B cell (primary cell): ENCODE measurements around the gene BAHCC1. TPM values are rescaled to one million over a fixed set of nuclear protein-coding genes. Genes with fewer than 3 reads are reported as not detected.
A peak's percentile ranks its signal among the peaks of the same experiment; 100 is the strongest.

Experiments
- ATAC-seq: fragments of 200-7000 bp; cut with Tn5 transposase; one replicate; pipeline ENCODE4 v1.10.0; 2021; ENCODE audit warnings: low read depth, mild to moderate bottlenecking, moderate number of reproducible peaks, moderate library complexity
- CTCF ChIA-PET: fragments of 350-600 bp; sonication (Branson Sonifier 250); formaldehyde crosslinking; loops from one replicate; lab custom pipeline; 2021; ENCODE audit warnings: antibody characterized with exemption, inconsistent platforms; lab: Charles Lee
- POLR2A ChIA-PET: fragments of 350-600 bp; sonication (Branson Sonifier 250); formaldehyde crosslinking; loops from one replicate; lab custom pipeline; 2021; ENCODE audit warnings: antibody characterized with exemption; lab: Charles Lee
- DNase-seq: peaks from one replicate; pipeline ENCODE4 v3.0.0; 2013
- H2AFZ ChIP-seq: 2 replicates; pipeline ENCODE4 v1.6.1; 2012; ENCODE audit warnings: mild to moderate bottlenecking, low read depth, low read length; ENCODE audit not compliant: insufficient read depth, poor library complexity, severe bottlenecking
- H3K27ac ChIP-seq, 2 donors: 1 replicate in 1 of 2; 2 replicates in 1 of 2; pipeline ENCODE4 v1.5.1; 2012 to 2013; ENCODE audit warnings: low read length in 2 of 2, mild to moderate bottlenecking in 2 of 2, moderate library complexity in 1 of 2
- H3K27me3 ChIP-seq, 4 experiments: fragments of 200-600 bp in 1 of 4; sonication (generic) in 1 of 4; replicated peaks in 1 of 4; 1 replicate in 2 of 4; 2 replicates in 2 of 4; pipeline versions ENCODE4 v1.6.1 to v1.7.0; 2013 to 2016; ENCODE audit warnings: low read length in 3 of 4, mild to moderate bottlenecking in 2 of 4, mixed read lengths in 1 of 4, moderate library complexity in 1 of 4; ENCODE audit not compliant: insufficient read depth in 4 of 4, control insufficient read depth in 3 of 4; ENCODE audit errors: control extremely low read depth in 1 of 4
- H3K36me3 ChIP-seq, 2 experiments: replicated peaks in 1 of 2; 1 replicate in 1 of 2; 2 replicates in 1 of 2; pipeline versions ENCODE4 v1.6.1 to v1.7.1; 2013; ENCODE audit warnings: low read length in 1 of 2; ENCODE audit not compliant: insufficient read depth in 2 of 2, control insufficient read depth in 1 of 2; ENCODE audit errors: control extremely low read depth in 1 of 2, extremely low read depth in 1 of 2
- H3K4me1 ChIP-seq, 2 donors: fragments of 200-600 bp in 1 of 2; sonication (generic) in 1 of 2; 1 replicate in 1 of 2; 2 replicates in 1 of 2; pipeline versions ENCODE4 v1.5.1 to v1.6.1; 2013 to 2017; ENCODE audit warnings: low read length in 2 of 2; ENCODE audit not compliant: control insufficient read depth in 2 of 2, insufficient read depth in 2 of 2
- H3K4me2 ChIP-seq: replicated peaks from 2 replicates; pipeline ENCODE3; 2012; ENCODE audit warnings: mild to moderate bottlenecking, low read depth, low read length; ENCODE audit not compliant: poor library complexity, severe bottlenecking
- H3K4me3 ChIP-seq, 5 experiments: fragments of 200-600 bp in 1 of 5; sonication (generic) in 1 of 5; 1 replicate in 3 of 5; 2 replicates in 2 of 5; pipeline versions ENCODE4 v1.5.1 to v1.7.0; 2011 to 2016; ENCODE audit warnings: low read length in 4 of 5, mild to moderate bottlenecking in 4 of 5, low read depth in 2 of 5, control low read depth in 1 of 5, moderate library complexity in 1 of 5; ENCODE audit not compliant: insufficient read depth in 1 of 5; ENCODE audit errors: control extremely low read depth in 1 of 5, extremely low read depth in 1 of 5
- H3K79me2 ChIP-seq: fragments of 200-600 bp; sonication (generic); one replicate; pipeline ENCODE4 v1.6.0; 2016; ENCODE audit warnings: low read length; ENCODE audit not compliant: control insufficient read depth, insufficient read depth
- H3K9ac ChIP-seq: fragments of 200-600 bp; sonication (generic); 2 replicates; pipeline ENCODE4 v1.6.1; 2017; ENCODE audit warnings: mild to moderate bottlenecking, low read length, moderate library complexity
- H3K9me3 ChIP-seq, 3 donors: one replicate each; pipeline versions ENCODE4 v1.6.1 to v1.7.1; 2013; ENCODE audit warnings: low read length in 2 of 3; ENCODE audit not compliant: control insufficient read depth in 2 of 3, insufficient read depth in 1 of 3; ENCODE audit errors: control extremely low read depth in 1 of 3
- H4K20me1 ChIP-seq: 2 replicates; pipeline ENCODE4 v1.6.0; 2012; ENCODE audit warnings: mild to moderate bottlenecking, low read length; ENCODE audit not compliant: insufficient read depth, control insufficient read depth, poor library complexity, severe bottlenecking
- H3K27ac Mint-ChIP-seq: one replicate; pipeline ENCODE4 v1.8.0; 2021; ENCODE audit warnings: mixed read lengths
- H3K27me3 Mint-ChIP-seq: one replicate; pipeline ENCODE4 v1.8.0; 2021; ENCODE audit warnings: mixed read lengths
- H3K4me1 Mint-ChIP-seq: one replicate; pipeline ENCODE4 v1.8.0; 2021; ENCODE audit warnings: mixed read lengths
- H3K4me3 Mint-ChIP-seq: one replicate; pipeline ENCODE4 v1.8.0; 2021; ENCODE audit warnings: mixed read lengths
- H3K9me3 Mint-ChIP-seq: one replicate; pipeline ENCODE4 v1.8.0; 2022; ENCODE audit warnings: mixed read lengths; ENCODE audit not compliant: insufficient read depth
- CTCF ChIP-seq: fragments of 200-600 bp; IDR thresholded peaks from one replicate; pipeline ENCODE4 v1.8.0; 2022; ENCODE audit warnings: antibody characterized with exemption, mild to moderate bottlenecking
- EZH2 ChIP-seq: IDR thresholded peaks from 2 replicates; pipeline ENCODE4 v1.6.1; 2012; ENCODE audit warnings: borderline replicate concordance, low read depth, mild to moderate bottlenecking, moderate library complexity, low read length; ENCODE audit not compliant: insufficient read depth, poor library complexity, severe bottlenecking
- WGBS: methylation state at CpG from one replicate; pipeline ENCODE4 v1.1.5; 2013; ENCODE audit warnings: missing lambda C conversion rate; ENCODE audit not compliant: insufficient coverage; 5-methylcytosine and 5-hydroxymethylcytosine counted together
- intact Hi-C: fragments of 100-400 bp; cut with micrococcal nuclease; formaldehyde crosslinking; loops from one replicate; pipeline ENCODE4 v1.10.0; 2022
- polyA plus RNA-seq: library from polyadenylated mRNA; depleted of rRNA; stranded (reverse); fragments of >200 nt; gene quantifications from 2 replicates; pipeline ENCODE4 v1.2.3, GENCODE V29; 2012
- total RNA-seq, 2 donors: library from RNA; stranded (reverse); fragments of 120-200 nt in 1 of 2; gene quantifications; 1 replicate in 1 of 2; 2 replicates in 1 of 2; pipeline versions ENCODE4 v1.2.3 to v1.2.4, GENCODE V29; 2013 to 2022

BAHCC1 gene
- total and polyA plus RNA-seq, 2 donors (not counting 1 experiment from before 2014, with no cell fraction given), result 0.12 to 0.48 TPM

- Histone ChIP-seq H3K4me3 (peak overlapping the region in 2 of 5 experiments; percentile 84 to 86), H3K9ac (peak overlapping the region; percentile 93), H3K4me1 (peaks cover 28 to 39% of the 10 kb centered on the region in 2 donors), H2AFZ (no peak overlapping the region), H3K4me2 (peak overlapping the region; percentile 99), H4K20me1 (peaks cover 44% of the 10 kb centered on the region), H3K9me3 (no peaks in the 10 kb centered on the region), H3K27me3 (no peaks in the 10 kb centered on the region), H3K36me3 (peaks cover 0 to 36% of the 10 kb centered on the region in 2 experiments), H3K27ac (peak overlapping the region in 1 of 2 donors; percentile 81), H3K79me2 (peaks cover 39% of the 10 kb centered on the region)
- H3K27ac Mint-ChIP-seq, result peak overlapping the region; percentile 94
- CTCF ChIA-PET, result interaction anchor here (0.7 to 3.4 kb wide), 10 partner anchors 8 to 217 kb away, joined by 3 to 17 read pairs (median 4); partner anchors contain the start of gene FAAP100
- WGBS, result 83% methylated on average over 8 of the region's 10 CpGs
- no peaks in the 10 kb centered on the region for H3K9me3 Mint-ChIP-seq
- peak overlapping the region; percentile 97 for H3K4me3 Mint-ChIP-seq
- H3K27me3 Mint-ChIP-seq, result no peaks in the 10 kb centered on the region
- TF ChIP-seq EZH2 (no peak), CTCF (no peak)
- no peak for DNase-seq
- intact Hi-C loops, result loop anchor here (1.0 kb wide), 1 partner anchor 113 kb away; the partner anchor contains the start of gene BAHCC1
- ATAC-seq, result no peak
- POLR2A ChIA-PET, result interaction anchor here (0.5 to 3.7 kb wide), 7 partner anchors 10 to 1670 kb away, joined by 3 to 32 read pairs (median 5); no protein-coding TSS in a partner anchor
- peaks cover 44% of the 10 kb centered on the region for H3K4me1 Mint-ChIP-seq
Observed at GRCh38 chr17:81508639-81509206, 113.5 kb downstream of the BAHCC1 start.
